GM18511 (cell line): ENCODE results near the gene RSL1D1.
"Not testable (repeated sequence)": the region's sequence is repeated elsewhere in the genome, so short reads cannot be mapped to it uniquely, and the experiment has no call there.

Source experiments
- ATAC-seq: cut with Tn5 transposase; IDR thresholded peaks from one replicate; pipeline ENCODE4 v1.9.1; 2021; ENCODE audit warnings: mild to moderate bottlenecking, moderate library complexity; ENCODE audit not compliant: unreplicated experiment

The RSL1D1 gene

DNA sequence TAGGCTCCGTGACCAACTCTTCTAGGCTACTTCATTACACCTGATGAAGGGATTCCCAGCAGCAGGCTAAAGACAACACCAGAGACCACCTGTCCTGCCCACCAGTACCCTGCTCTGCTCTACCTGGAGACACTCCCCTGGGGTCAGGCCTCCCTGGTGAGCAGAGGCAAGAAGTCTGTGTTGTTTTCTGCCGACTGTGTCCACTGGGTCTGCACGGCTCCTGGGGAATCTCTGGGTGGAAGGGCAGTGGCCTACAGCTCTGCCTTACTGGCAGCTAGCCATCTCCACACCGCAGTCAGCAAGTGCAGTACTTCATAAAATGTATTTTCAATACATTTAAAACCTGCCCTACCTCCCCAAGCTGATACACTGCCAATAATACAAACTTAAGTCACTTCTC is 6.8 kb downstream of the RSL1D1 start:
- ATAC-seq: no peak

DNA sequence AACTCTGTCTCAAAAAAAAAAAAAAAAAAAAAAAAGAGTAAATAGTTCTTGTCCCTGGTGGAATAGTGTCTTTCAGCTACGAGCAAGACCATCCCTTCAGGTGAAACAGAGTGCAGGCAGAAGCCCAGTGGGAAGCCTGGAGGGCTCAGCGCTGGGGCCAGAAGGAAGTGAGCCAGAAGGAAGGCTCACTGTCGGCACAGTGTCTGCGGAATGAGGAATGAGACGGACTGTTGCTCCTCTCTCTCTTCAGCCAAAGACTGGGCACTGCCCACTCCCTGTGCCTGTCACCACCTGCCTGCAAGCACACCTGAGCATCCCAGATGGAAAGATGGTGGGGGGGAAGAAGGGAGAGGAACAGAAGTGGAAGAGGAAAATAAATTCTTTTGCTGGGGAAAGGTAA is 7.5 kb downstream of the RSL1D1 start:
- no peak for ATAC-seq

DNA sequence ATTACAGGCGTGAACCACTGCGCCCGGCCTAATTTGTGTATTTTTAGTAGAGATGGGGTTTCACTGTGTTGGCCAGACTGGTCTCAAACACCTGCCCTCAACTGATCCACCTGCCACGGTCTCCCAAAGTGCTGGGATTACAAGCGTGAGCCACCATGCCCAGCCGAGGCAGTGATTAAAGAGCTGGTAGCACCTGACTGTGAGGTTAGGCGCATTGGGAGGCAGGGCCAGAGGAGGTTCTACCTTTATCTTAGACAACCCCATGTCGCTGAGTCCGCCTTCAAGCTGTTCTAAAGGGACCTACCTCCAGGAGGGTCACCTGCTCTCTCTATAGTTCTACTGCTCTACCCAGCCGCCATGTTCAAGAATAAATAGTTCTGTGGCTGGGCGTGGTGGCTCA is 8.1 kb downstream of the RSL1D1 start:
- ATAC-seq: no peak

DNA sequence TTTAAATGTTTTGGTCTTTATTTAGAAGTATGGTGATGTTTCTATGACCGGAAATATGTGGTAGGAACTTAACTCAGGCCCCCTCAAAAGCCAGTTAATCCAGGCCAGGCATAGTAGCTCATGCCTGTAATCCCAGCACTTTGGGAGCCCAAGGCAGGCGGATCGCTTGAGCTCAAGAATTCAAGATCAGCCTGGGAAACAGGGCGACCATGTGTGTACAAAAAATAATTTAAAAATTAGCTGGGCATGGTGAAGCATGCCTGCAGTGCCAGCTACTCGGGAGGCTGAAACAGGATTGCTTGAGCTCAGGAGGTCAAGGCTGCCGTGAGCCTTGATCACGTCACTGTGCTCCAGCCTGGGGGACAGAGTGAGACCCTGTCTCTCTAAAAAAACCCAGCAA is 10.3 kb downstream of the RSL1D1 start:
- no peak for ATAC-seq

DNA sequence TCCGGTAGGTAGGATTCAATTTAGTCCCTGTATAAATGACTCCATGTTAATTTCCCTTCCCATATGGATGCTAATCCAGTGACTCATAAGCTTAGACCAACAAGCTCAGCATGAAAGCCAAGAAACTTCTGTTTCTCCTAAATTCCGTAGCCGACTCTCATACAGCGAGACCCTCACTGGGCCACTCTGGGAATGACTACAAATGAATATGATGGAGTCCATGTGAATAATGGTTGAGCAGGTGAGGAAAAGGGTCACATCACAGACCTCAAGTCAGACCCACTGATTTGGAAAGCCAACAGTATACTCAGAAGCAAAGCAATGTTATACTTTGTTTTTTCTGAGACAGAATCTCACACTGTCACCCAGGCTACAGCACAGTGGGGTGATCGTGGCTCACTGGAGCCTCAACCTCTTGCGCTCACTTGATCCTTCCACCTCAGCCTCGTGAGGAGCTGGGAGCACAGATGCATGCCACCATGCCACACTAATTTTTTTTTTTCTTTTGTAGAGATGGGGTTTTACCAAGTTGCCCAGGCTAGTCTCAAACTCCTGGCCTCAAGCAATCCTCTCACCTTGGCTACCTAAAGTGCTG is 14.6 kb downstream of the RSL1D1 start:
- no peak for ATAC-seq

DNA sequence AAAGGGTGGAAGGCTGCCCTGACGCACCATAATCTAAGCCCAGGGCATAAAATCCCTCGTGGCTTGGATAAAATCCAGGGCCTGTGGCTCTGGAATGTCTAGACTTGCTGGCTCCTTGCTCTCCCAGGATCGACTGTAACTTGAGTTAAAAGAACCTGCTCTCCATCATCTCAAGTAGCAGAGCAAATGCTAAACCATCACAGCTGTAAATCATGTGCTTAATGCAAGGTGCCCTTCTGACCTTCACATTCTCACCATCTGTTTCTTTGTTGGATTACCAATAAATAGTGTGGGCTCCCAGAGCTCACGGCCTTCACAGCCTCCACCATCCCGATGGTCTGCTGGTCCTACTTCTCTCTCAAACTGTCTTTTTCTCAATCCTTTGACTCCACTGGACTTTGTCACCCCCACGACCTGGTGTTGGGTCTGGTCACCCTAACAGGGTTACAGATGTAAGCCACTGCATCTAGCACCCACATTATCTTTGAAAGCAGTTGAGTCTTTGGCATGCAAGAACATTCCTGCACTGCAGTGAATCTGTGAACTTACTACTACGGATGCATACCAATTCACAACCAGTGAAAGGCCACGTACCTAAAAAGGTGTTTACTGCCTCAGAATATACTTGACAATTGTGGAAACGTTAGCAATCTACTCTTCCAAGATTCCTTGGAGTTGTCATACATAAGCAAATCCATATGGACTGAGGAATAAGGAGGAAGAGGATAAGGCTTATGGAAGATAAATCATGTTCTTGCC is 15.3 kb downstream of the RSL1D1 start:
- no peak for ATAC-seq

DNA sequence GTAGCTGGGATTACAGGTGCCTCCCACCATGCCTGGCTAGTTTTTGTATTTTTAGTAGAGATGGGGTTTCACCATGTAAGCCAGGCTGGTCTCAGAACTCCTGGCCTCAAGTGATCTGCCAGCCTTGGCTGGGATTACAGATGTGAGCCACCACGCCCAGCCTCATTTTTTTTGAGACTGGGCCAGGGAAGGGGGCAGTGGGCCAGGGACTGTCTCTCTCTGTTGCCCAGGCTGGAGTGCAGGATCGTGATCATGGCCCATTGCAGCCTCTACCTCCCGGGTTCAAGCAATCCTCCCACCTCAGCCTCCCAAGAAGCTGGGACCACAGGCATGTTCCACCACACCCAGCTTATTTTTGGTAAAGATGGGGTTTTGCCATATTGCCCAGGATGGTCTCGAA is 16.0 kb downstream of the RSL1D1 start:
- ATAC-seq: no peak

DNA sequence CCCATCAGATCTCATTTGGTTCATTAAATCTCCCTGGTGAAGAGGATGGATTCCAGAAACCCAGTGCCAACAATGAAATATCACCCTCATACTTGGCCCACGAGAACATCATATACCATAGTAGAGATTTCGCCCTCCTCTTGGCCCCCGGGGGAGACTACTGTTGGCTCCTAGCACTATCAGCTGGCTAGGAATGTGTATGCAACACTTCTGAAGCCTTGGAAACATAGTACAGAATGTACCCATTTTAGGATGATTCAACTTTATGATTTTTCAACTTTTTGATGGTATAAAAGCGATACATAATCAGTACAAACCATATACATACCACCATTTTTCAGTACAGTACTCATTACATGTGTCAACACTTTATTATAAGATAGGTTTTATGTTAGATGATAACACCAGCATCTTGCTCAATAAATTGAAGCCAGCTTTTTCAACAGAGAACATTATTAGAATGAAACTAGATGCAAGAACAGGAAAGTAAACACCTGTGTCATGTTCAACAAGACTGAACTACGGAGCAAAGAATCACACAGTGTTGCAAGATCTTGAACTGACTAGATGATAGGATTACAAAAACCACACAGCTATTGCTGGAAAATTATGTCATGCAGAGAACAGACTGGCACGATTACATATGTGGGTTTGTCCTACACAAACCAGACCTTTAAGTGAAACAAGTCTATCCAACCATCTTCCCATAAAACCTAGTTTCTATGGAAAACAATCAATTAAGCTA is 17.2 kb downstream of the RSL1D1 start:
- no peak for ATAC-seq

DNA sequence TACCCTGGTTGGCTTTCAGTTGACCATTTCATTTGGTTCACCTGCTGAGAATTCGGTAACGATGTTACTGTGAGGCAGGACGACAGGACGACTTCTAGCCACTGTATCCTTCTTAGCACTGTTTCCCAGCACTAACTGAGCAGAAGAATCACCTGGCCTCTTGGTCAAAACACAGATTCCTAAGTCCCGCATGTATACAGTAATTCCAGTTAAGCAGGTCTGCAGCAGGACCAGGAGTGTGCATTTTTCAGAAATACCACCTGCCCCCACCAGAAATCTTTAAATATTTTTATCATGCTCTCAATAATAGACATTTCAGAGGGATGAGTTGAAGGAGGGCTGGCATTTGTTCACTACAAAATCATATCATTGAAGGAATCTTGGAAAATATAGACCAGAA is 22.6 kb downstream of the RSL1D1 start:
- ATAC-seq: no peak

DNA sequence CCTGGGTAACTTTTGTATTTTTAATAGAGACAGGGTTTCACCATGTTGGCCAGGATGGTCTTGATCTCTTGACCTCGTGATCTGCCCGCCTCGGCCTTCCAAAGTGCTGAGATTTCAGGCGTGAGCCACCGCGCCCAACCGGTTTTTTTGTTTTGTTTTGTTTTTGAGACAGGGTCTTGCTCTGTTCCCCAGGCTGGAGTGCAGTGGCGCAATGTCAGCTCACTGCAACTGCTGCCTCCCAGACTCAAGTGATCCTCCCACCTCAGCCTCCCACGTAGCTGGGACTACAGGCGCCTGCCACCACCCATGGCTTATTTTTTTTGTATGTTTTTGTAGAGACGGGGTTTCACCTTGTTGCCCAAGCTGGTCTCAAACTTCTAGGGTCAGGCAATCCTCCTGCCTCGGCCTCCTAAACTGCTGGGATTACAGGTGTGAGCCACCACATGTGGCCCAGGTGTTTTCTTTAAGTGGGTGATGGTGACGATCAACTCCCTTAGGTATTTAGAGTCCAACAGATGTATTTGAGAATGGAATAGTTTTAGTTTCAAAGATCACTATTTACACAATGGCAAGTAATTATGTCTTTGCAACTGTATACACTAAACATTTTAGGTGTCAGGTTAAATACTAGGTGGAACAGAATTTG is 25.7 kb downstream of the RSL1D1 start:
- not testable (repeated sequence) for ATAC-seq

DNA sequence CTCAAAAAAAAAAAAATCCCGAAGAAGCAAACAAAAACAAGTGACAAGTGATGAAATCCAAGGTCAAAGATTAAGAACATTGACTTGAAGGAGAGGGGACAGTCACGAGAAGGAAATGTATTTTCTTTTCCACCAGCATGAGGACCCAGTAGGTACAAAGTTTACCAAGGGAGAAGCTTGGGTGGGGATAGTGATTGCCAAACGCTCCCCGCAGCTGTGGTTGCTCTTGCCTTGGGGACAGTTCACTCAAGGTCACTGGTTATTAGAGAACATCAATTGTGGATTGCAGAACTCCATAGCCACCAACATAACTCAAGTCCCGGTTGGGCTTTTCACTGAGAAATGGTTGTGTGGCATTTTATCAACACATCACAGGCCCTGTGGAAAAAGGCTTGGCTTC is 27.0 kb downstream of the RSL1D1 start:
- no peak for ATAC-seq

DNA sequence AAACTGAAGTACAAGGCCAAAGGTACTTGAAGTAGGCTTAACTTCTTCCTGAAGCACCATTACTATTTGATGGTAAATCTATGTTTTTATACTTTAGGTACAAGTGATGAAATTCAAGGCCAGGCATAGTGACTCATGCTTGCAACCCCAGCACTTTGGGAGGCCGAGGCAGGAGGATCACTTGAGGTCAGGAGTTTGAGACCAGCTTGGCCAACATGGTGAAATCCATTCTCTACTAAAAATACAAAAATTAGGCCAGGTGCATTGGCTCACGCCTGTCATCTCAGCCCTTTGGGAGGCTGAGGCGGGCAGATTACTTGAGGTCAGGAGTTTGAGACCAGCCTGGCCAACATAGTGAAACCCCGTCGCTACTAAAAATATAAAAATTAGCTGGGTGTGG is 27.7 kb downstream of the RSL1D1 start:
- not testable (repeated sequence) for ATAC-seq

DNA sequence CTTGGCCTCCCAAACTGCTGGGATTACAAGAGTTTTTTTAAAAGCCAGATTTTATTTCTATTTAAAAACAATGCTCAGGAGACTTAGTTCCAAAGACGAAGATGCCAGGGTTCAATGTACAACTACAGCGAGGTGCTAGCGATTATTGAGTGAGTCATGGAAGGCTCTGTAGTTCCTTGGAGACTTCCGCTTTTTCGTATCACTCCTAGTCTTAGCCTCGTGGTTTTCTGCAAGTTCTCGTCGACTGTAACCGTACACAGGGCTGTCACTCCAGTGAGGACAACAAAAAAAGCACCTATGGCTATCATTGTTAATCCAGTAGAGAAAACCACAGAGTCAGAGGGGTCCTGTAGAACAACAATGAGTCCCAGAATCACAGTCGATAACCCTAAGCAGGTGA is 31.5 kb downstream of the RSL1D1 start:
- no peak for ATAC-seq

DNA sequence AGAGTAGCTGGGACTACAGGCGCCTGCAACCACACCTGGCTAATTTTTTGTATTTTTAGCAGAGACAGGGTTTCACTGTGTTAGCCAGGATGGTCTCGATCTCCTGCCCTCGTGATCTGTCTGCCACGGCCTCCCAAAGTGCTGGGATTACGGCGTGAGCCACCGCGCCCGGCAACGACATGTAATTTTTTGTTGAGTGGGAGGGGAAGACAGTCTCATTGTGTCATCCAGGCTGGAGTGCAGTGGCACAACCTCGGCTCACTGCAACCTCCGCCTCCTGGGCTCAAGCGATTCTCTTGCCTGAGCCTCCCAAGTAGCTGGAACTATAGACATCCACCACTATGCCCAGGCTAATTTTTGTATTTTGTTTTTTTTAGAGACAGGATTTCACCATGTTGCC is 32.4 kb downstream of the RSL1D1 start:
- ATAC-seq: not testable (repeated sequence)

DNA sequence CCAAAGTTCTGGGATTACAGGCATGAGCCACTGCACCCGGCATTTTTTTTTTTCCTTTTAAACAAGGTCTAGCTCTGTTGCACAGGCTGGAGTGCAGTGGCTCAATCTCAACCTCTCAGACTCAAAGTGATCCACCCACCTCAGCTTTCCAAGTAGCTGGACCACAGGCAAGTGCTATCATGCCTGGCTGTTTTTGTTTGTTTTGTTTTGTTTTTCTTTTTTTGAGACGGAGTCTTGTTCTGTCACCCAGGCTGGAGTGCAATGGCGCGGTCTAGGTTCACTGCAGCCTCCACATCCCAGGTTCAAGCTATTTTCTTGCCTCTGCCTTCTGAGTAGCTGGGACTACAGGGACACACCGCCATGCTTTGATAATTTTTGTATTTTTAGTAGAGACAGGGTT is 35.2 kb downstream of the RSL1D1 start:
- no peak for ATAC-seq

DNA sequence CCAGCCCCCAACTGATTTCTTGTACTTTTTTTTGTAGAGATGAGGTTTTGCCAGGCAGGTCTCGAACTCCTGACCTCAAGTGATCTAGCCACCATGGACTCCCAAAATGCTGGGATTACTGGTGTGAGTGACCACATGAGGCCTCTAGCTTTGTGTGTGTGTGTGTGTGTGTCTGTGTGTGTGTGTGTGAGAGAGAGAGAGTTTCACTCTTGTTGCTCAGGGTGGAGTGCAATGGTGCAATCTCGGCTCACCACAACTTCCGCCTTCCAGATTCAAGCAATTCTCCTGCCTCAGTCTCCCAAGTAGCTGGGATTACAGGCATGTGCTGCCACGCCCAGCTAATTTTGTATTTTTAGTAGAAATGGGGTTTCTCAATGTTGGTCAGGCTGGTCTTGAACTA is 36.5 kb downstream of the RSL1D1 start:
- not testable (repeated sequence) for ATAC-seq

DNA sequence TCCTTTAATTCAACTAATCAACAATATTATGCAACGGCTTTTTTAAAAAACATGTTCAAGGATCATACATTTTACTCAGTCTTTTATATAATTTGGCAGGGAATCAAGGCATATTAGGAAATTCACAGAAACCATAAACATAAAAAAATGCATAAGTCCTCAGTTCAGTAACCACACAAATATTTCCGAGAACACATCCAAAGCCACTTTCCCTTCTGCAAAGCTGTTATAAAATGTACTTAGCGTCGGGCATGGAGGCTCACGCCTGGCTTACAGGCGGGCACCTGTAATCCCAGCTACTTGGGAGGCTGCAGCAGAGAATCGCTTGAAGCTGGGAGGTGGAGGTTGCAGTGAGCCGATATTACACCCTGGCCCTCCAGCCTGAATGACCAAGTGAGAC is 44.6 kb downstream of the RSL1D1 start:
- no peak for ATAC-seq

DNA sequence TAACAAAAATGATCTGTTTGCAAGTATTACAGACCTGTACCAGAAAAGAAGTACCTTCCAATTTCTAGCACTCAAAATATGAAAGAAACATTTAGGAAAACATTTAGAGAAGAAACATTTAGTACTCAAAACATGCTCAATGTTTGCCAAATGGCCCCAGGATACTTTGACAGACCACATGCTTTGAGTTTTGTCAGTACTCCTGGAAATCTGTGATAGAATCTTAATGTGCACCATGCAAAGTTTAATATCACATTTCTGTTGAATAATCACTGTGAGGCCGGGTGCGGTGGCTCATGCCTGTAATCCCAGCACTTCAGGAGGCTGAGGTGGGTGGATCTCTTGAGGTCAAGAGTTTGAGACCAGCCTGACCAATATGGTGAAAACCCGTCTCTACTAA is 45.8 kb downstream of the RSL1D1 start:
- no peak for ATAC-seq

DNA sequence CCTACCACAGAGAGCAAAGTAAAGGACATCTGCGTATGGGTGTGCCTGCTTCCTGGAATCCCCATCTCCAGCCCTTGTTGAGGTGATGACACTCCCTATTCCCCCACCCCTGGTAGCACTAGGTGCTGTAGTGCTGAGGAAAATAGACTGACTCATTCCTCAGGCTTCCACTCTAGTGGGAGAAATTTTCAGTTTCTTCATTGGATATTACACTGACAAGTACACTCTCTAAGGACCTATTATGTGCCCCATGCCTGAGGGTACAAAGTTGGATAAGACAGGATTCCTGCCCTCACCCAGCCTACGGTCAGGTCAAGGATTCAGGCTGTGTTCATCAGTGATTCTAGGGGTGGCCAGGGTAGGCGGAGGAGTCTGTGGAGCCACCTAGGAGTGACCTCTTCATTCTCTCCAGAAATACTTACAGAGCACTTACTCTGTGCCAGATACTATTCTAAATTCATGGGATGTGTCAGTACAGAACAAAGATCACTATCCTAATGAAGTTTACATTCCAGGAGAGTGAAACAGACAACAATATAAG is 49.8 kb downstream of the RSL1D1 start:
- ATAC-seq: no peak

DNA sequence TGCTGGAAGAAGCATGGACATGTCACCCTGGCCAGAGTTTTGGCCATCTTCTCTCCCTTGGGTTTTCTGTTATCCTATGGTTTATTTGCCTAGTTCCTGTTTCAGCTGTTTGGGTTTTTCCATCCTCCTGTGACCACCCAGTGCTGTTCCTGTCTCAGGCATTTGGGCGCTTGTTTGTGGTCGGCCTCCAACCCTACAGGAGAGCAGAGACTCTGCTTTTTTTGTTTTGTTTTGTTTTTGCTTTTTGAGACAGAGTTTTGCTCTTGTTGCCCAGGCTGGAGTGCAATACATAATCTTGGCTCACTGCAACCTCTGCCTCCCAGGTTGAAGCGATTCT is 51.0 kb downstream of the RSL1D1 start:
- no peak for ATAC-seq
